GM18868 (cell line): ENCODE data around the gene PARM1.

Source experiments
- ATAC-seq: cut with Tn5 transposase; IDR thresholded peaks from one replicate; pipeline ENCODE4 v1.9.1; 2021; ENCODE audit warnings: mild to moderate bottlenecking, moderate library complexity; ENCODE audit not compliant: unreplicated experiment

The PARM1 gene

GRCh38 chr4:74941123-74941522, 8.2 kb downstream of the PARM1 start:
- no peak for ATAC-seq

- peak; percentile 48 for ATAC-seq
These were observed 9.5 kb downstream of the PARM1 start for GRCh38 chr4:74942251-74942917.

GRCh38 chr4:74942918-74943253, 10.0 kb downstream of the PARM1 start:
- peak; percentile 73 for ATAC-seq

- no peak for ATAC-seq
These were observed 11.5 kb downstream of the PARM1 start for GRCh38 chr4:74944354-74944793.

- ATAC-seq = no peak
These were observed 13.3 kb downstream of the PARM1 start for GRCh38 chr4:74946196-74946595.

GRCh38 chr4:74947798-74948197, 14.9 kb downstream of the PARM1 start:
- no peak for ATAC-seq

- ATAC-seq = no peak
These were observed 15.3 kb downstream of the PARM1 start for GRCh38 chr4:74948236-74948635.

GRCh38 chr4:74950200-74950599, 17.3 kb downstream of the PARM1 start:
- ATAC-seq = no peak

- ATAC-seq = no peak
These were observed 18.0 kb downstream of the PARM1 start for GRCh38 chr4:74950882-74951281.

GRCh38 chr4:74953647-74954046, 20.7 kb downstream of the PARM1 start:
- ATAC-seq = no peak

- peak; percentile 61 for ATAC-seq
These were observed 26.0 kb downstream of the PARM1 start for GRCh38 chr4:74958881-74959280.

GRCh38 chr4:74961230-74961629, 28.3 kb downstream of the PARM1 start:
- ATAC-seq = no peak

GRCh38 chr4:74962584-74962983, 29.7 kb downstream of the PARM1 start:
- ATAC-seq = no peak

GRCh38 chr4:74964311-74964710, 31.4 kb downstream of the PARM1 start:
- no peak for ATAC-seq

- no peak for ATAC-seq
These were observed 34.4 kb downstream of the PARM1 start for GRCh38 chr4:74967324-74967723.

GRCh38 chr4:74968456-74969164, 35.7 kb downstream of the PARM1 start:
- peak; percentile 86 for ATAC-seq

GRCh38 chr4:74969507-74970474, 36.9 kb downstream of the PARM1 start:
- no peak for ATAC-seq

GRCh38 chr4:74970577-74970976, 37.7 kb downstream of the PARM1 start:
- no peak for ATAC-seq

GRCh38 chr4:74971862-74972261, 38.9 kb downstream of the PARM1 start:
- no peak for ATAC-seq

GRCh38 chr4:74975082-74975481, 42.2 kb downstream of the PARM1 start:
- no peak for ATAC-seq
